Measurements from ENCODE around the gene PIGH.

DNA sequence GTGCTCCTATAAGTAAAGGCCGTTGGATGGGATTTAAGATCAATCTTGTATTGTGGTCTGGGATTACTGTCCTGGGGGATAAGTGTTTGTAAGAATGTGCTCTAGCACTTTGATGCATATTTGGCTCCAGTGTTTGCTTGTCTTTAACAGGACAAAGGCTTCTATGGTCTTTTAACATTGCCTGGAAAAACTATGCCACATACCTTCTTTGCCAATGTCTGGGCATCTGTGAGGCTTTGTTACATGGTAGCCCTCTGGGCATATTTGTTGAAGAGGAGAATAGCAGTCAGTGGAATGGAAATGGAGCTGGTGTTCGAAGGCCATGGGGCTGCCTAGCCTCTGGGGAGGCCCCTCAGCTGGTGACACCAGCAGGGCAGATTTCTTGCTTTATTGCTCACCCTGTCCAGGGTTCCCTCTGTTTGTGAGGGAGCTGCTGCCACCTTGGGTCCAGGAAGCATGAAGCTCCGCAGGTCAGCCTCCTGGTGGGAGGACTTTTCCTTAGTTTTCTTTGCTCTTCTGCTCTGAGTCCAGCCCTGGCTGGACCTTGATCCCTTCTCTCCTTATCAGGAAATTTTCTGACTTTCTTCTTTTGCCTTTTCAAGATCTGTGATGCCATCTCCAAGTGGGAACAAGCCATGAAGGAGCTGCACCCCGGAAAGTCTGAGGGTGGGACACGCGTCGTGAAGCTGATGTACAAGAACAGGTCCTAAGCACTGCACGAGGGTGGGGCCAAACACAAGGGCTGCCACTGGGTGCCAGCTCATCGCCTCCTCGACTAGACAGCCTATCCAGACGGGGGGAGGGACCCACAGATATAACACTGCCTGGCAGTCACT lies 19.5 kb downstream of the PIGH start:
- no peak for TF ChIP-seq EZH2 (IDR thresholded peaks at IDR 0.05; ENCODE audit: insufficient read depth, low read length)
- TF ChIP-seq, protein P1, sequence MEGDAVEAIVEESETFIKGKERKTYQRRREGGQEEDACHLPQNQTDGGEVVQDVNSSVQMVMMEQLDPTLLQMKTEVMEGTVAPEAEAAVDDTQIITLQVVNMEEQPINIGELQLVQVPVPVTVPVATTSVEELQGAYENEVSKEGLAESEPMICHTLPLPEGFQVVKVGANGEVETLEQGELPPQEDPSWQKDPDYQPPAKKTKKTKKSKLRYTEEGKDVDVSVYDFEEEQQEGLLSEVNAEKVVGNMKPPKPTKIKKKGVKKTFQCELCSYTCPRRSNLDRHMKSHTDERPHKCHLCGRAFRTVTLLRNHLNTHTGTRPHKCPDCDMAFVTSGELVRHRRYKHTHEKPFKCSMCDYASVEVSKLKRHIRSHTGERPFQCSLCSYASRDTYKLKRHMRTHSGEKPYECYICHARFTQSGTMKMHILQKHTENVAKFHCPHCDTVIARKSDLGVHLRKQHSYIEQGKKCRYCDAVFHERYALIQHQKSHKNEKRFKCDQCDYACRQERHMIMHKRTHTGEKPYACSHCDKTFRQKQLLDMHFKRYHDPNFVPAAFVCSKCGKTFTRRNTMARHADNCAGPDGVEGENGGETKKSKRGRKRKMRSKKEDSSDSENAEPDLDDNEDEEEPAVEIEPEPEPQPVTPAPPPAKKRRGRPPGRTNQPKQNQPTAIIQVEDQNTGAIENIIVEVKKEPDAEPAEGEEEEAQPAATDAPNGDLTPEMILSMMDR (IDR thresholded peaks at IDR 0.05; ENCODE audit: insufficient read depth, low read depth, low read length) = no peak
